ENCODE results near the gene OR8D1.
"Not testable (repeated sequence)": the region's sequence is repeated elsewhere in the genome, so short reads cannot be mapped to it uniquely, and the experiment has no call there.

Gene OR8D1

GRCh38 chr11:124277804-124278203, 35.9 kb downstream of the OR8D1 start:
- no peak for TF ChIP-seq CTCF (IDR thresholded peaks at IDR 0.05; ENCODE audit: low read depth, low read length, missing control alignments)
- H3K4me3 ChIP-seq (ENCODE audit: low read depth, low read length) = no peak overlapping the region
- in situ Hi-C loops (cut with HindIII; ENCODE audit: low sequenced_read_pairs) = no loop called here
- no peak for DNase-seq (ENCODE audit: low read depth)

DNA sequence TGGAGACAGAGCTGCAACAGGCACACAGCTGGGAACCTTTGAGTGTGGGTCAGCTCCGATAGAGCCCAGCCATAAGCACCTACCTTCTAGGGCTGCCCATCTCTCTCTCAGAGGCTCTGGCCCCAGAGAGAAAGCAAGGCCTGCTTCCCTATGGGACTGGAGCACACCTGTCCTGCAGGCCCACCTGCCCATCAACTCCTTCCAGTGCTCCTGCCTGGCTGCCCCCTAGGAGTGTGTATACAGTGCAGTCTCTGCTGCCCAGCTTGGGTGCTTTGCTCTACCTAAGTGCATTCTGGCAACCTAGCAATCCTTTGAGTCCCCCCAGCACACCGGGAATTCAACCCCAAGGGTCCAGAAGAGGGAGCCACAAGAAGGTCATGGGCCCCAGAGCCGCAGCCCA, 36.5 kb downstream of the OR8D1 start:
- no peak overlapping the region for H3K4me3 ChIP-seq (ENCODE audit: low read depth, low read length)
- in situ Hi-C loops (cut with HindIII; ENCODE audit: low sequenced_read_pairs) = no loop called here
- no peak for DNase-seq (ENCODE audit: low read depth)
- TF ChIP-seq CTCF (IDR thresholded peaks at IDR 0.05; ENCODE audit: low read depth, low read length, missing control alignments) = no peak

GRCh38 chr11:124276081-124276480, 37.7 kb downstream of the OR8D1 start:
- in situ Hi-C loops (cut with HindIII; ENCODE audit: low sequenced_read_pairs) = no loop called here

GRCh38 chr11:124274000-124274399, 39.7 kb downstream of the OR8D1 start:
- TF ChIP-seq CTCF (IDR thresholded peaks at IDR 0.05; ENCODE audit: low read depth, low read length, missing control alignments) = no peak
- DNase-seq (ENCODE audit: low read depth) = no peak
- no peak overlapping the region for H3K4me3 ChIP-seq (ENCODE audit: low read depth, low read length)
- in situ Hi-C loops (cut with HindIII; ENCODE audit: low sequenced_read_pairs) = no loop called here

More at GRCh38 chr11:124276081-124276480, 37.7 kb downstream of the OR8D1 start:
- H3K4me3 ChIP-seq (ENCODE audit: low read depth, low read length) = no peak overlapping the region
- TF ChIP-seq CTCF (IDR thresholded peaks at IDR 0.05; ENCODE audit: low read depth, low read length, missing control alignments) = no peak
- peak; percentile 59 for DNase-seq (ENCODE audit: low read depth)

- in situ Hi-C loops (cut with HindIII; ENCODE audit: low sequenced_read_pairs); DNase-seq (ENCODE audit: low read depth); H3K4me3 ChIP-seq (ENCODE audit: low read depth, low read length): not testable (repeated sequence)
Measured at GRCh38 chr11:124270886-124271285, 42.9 kb downstream of the OR8D1 start.

DNA sequence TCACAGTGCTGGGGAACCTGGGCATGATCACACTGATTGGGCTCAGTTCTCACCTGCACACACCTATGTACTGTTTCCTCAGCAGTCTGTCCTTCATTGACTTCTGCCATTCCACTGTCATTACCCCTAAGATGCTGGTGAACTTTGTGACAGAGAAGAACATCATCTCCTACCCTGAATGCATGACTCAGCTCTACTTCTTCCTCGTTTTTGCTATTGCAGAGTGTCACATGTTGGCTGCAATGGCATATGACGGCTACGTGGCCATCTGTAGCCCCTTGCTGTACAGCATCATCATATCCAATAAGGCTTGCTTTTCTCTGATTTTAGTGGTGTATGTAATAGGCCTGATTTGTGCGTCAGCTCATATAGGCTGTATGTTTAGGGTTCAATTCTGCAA, 48.7 kb downstream of the OR8D1 start:
- H3K4me3 ChIP-seq (ENCODE audit: low read depth, low read length); in situ Hi-C loops (cut with HindIII; ENCODE audit: low sequenced_read_pairs); DNase-seq (ENCODE audit: low read depth): not testable (repeated sequence)

GRCh38 chr11:124256076-124256475, 57.7 kb downstream of the OR8D1 start, which contains the start of gene OR8G5:
OR8G5 (plus strand) TSS chr11:124256376; CDS start chr11:124264932, 8,556 bp downstream.
- no peak within 1 kb of the TSS for H3K4me3 ChIP-seq (ENCODE audit: low read depth, low read length)
- in situ Hi-C loops (cut with HindIII; ENCODE audit: low sequenced_read_pairs) = no loop called here
- no peak for DNase-seq (ENCODE audit: low read depth)
- TF ChIP-seq CTCF (IDR thresholded peaks at IDR 0.05; ENCODE audit: low read depth, low read length, missing control alignments) = no peak
